Panc1 (cell line): ENCODE measurements around the gene POU2F2. TPM values are rescaled to one million over a fixed set of nuclear protein-coding genes. Genes with fewer than 3 reads are reported as not detected.

ENCODE experiments used
- ATAC-seq: fragments of 200-7000 bp; cut with Tn5 transposase; 2 replicates; pipeline ENCODE4 v1.9.1; 2020; ENCODE audit warnings: mild to moderate bottlenecking, moderate library complexity
- BruUV-seq: library from RNA; stranded (reverse); fragments of 400-500 nt; replicated peaks from 2 replicates; lab custom pipeline; 2021; lab: Mats Ljungman, UMichigan
- CTCF ChIA-PET: fragments of 300-600 bp; sonication (Branson Sonifier 250); formaldehyde crosslinking; loops from one replicate; lab custom pipeline; 2022; ENCODE audit warnings: antibody characterized with exemption; lab: Charles Lee
- POLR2A ChIA-PET: fragments of 300-600 bp; sonication (Branson Sonifier 250); formaldehyde crosslinking; loops from one replicate; lab custom pipeline; 2022; ENCODE audit warnings: antibody characterized with exemption; lab: Charles Lee
- DNase-seq: peaks from one replicate; pipeline ENCODE4 v3.0.0-alpha.2; 2010; ENCODE audit warnings: low read depth, low spot score
- H3K27ac ChIP-seq: 2 replicates; pipeline ENCODE4 v1.5.1; 2011; ENCODE audit warnings: mild to moderate bottlenecking, low read length, inconsistent platforms
- H3K27me3 ChIP-seq: fragments of 200-500 bp; sonication (Bioruptor generic); 2 replicates; pipeline ENCODE4 v1.6.0; 2014; ENCODE audit warnings: low read length, inconsistent platforms; ENCODE audit not compliant: control insufficient read depth, insufficient read depth
- H3K36me3 ChIP-seq: fragments of 200-500 bp; sonication (Bioruptor generic); 2 replicates; pipeline ENCODE4 v1.5.1; 2014; ENCODE audit warnings: inconsistent platforms, mild to moderate bottlenecking, low read length, moderate library complexity; ENCODE audit not compliant: control insufficient read depth, insufficient read depth
- H3K4me1 ChIP-seq: 2 replicates; pipeline ENCODE4 v1.5.1; 2011; ENCODE audit warnings: inconsistent platforms, mild to moderate bottlenecking, low read length, moderate library complexity; ENCODE audit not compliant: control insufficient read depth, insufficient read depth
- H3K4me3 ChIP-seq, 2 experiments: 2 replicates each; pipeline ENCODE4 v1.5.1; 2011 to 2012; ENCODE audit warnings: low read depth in 2 of 2, low read length in 2 of 2, mild to moderate bottlenecking in 2 of 2, inconsistent platforms in 1 of 2, moderate library complexity in 1 of 2
- H3K9me3 ChIP-seq: fragments of 200-500 bp; sonication (Bioruptor generic); 2 replicates; pipeline ENCODE4 v1.5.1; 2014; ENCODE audit warnings: low read depth, mild to moderate bottlenecking, inconsistent platforms, low read length, moderate library complexity; ENCODE audit not compliant: control insufficient read depth, insufficient read depth
- POLR2AphosphoS5 ChIP-seq: IDR thresholded peaks from 2 replicates; pipeline ENCODE4 v1.6.1; 2012; ENCODE audit warnings: mild to moderate bottlenecking, low read depth, low read length, moderate library complexity
- SIN3A ChIP-seq: IDR thresholded peaks from 2 replicates; pipeline ENCODE4 v1.6.1; 2012; ENCODE audit warnings: low read depth, mild to moderate bottlenecking, low read length, moderate library complexity, borderline replicate concordance; ENCODE audit not compliant: insufficient read depth
- TCF7L2 ChIP-seq: IDR thresholded peaks from 2 replicates; pipeline ENCODE4 v1.6.1; 2011; ENCODE audit warnings: mild to moderate bottlenecking, low read depth, low read length, inconsistent platforms
- in situ Hi-C: cut with HindIII; loops from 2 replicates; pipeline ENCODE4 v1.10.0; 2016; ENCODE audit warnings: low sequenced_read_pairs, low pct_unique_long_range_greater_than_20kb
- intact Hi-C: fragments of 100-400 bp; cut with micrococcal nuclease; formaldehyde crosslinking; loops from one replicate; pipeline ENCODE4 v1.10.0; 2022; ENCODE audit not compliant: unreplicated experiment
- total RNA-seq: library from RNA; stranded (reverse); gene quantifications from one replicate; pipeline ENCODE4 v1.2.1, GENCODE V29; 2021; ENCODE audit not compliant: unreplicated experiment
- TF ChIP-seq, protein P1 (sequence below): fragments of 450-650 bp; IDR thresholded peaks from 2 replicates; pipeline ENCODE4 v1.5.1; 2017; ENCODE audit warnings: mild to moderate bottlenecking
- TF ChIP-seq, protein P2 (sequence below), 2 experiments: IDR thresholded peaks; 2 replicates each; pipeline ENCODE4 v1.6.1; 2011 to 2012; ENCODE audit warnings: low read depth in 2 of 2, control low read depth in 1 of 2, low read length in 1 of 2, mild to moderate bottlenecking in 1 of 2, moderate library complexity in 1 of 2; ENCODE audit not compliant: insufficient read depth in 1 of 2

The POU2F2 gene
- total RNA-seq, 1 experiment from 2014 or later = 0.10 TPM

GRCh38 chr19:42053037-42053935, 79.0 kb downstream of the POU2F2 start:
- intact Hi-C loops (no loop called here), in situ Hi-C loops (no loop called here)
- no peak overlapping the region for H3K27ac ChIP-seq
- H3K4me1 ChIP-seq = peaks cover 3% of the 10 kb centered on the region; the same call in 1 of the 2 replicates
- DNase-seq = no peak
- H3K27me3 ChIP-seq = no peaks in the 10 kb centered on the region
- TF ChIP-seq, protein P1, sequence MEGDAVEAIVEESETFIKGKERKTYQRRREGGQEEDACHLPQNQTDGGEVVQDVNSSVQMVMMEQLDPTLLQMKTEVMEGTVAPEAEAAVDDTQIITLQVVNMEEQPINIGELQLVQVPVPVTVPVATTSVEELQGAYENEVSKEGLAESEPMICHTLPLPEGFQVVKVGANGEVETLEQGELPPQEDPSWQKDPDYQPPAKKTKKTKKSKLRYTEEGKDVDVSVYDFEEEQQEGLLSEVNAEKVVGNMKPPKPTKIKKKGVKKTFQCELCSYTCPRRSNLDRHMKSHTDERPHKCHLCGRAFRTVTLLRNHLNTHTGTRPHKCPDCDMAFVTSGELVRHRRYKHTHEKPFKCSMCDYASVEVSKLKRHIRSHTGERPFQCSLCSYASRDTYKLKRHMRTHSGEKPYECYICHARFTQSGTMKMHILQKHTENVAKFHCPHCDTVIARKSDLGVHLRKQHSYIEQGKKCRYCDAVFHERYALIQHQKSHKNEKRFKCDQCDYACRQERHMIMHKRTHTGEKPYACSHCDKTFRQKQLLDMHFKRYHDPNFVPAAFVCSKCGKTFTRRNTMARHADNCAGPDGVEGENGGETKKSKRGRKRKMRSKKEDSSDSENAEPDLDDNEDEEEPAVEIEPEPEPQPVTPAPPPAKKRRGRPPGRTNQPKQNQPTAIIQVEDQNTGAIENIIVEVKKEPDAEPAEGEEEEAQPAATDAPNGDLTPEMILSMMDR = no peak
- no peak for TF ChIP-seq SIN3A
- no peak for TF ChIP-seq POLR2AphosphoS5
- TF ChIP-seq, protein P2, sequence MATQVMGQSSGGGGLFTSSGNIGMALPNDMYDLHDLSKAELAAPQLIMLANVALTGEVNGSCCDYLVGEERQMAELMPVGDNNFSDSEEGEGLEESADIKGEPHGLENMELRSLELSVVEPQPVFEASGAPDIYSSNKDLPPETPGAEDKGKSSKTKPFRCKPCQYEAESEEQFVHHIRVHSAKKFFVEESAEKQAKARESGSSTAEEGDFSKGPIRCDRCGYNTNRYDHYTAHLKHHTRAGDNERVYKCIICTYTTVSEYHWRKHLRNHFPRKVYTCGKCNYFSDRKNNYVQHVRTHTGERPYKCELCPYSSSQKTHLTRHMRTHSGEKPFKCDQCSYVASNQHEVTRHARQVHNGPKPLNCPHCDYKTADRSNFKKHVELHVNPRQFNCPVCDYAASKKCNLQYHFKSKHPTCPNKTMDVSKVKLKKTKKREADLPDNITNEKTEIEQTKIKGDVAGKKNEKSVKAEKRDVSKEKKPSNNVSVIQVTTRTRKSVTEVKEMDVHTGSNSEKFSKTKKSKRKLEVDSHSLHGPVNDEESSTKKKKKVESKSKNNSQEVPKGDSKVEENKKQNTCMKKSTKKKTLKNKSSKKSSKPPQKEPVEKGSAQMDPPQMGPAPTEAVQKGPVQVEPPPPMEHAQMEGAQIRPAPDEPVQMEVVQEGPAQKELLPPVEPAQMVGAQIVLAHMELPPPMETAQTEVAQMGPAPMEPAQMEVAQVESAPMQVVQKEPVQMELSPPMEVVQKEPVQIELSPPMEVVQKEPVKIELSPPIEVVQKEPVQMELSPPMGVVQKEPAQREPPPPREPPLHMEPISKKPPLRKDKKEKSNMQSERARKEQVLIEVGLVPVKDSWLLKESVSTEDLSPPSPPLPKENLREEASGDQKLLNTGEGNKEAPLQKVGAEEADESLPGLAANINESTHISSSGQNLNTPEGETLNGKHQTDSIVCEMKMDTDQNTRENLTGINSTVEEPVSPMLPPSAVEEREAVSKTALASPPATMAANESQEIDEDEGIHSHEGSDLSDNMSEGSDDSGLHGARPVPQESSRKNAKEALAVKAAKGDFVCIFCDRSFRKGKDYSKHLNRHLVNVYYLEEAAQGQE (IDR thresholded peaks at IDR 0.05; ENCODE audit: insufficient read depth in 1 of 2, low read depth in 2 of 2, low read length in 1 of 2) = no peak
- no peak for TF ChIP-seq TCF7L2
- no peak for ATAC-seq
- CTCF ChIA-PET = no interaction called here
- H3K9me3 ChIP-seq = no peaks in the 10 kb centered on the region
- H3K4me3 ChIP-seq = no peak overlapping the region
- POLR2A ChIA-PET = no interaction called here
- H3K36me3 ChIP-seq = no peaks in the 10 kb centered on the region
- no TSS peak for BruUV-seq

GRCh38 chr19:42052241-42052863, 79.9 kb downstream of the POU2F2 start:
- POLR2A ChIA-PET = no interaction called here

More at GRCh38 chr19:42052241-42052863, 79.9 kb downstream of the POU2F2 start:
- Histone ChIP-seq H3K4me3 (no peak overlapping the region), H3K36me3 (no peaks in the 10 kb centered on the region), H3K27me3 (no peaks in the 10 kb centered on the region), H3K9me3 (no peaks in the 10 kb centered on the region), H3K4me1 (peaks cover 3% of the 10 kb centered on the region; the same call in 1 of the 2 replicates), H3K27ac (no peak overlapping the region)
- TF ChIP-seq SIN3A (no peak), TCF7L2 (no peak), POLR2AphosphoS5 (no peak)
- TF ChIP-seq, protein P1 = no peak
- TF ChIP-seq, protein P2 (IDR thresholded peaks at IDR 0.05; ENCODE audit: insufficient read depth in 1 of 2, low read depth in 2 of 2, low read length in 1 of 2) = no peak
- BruUV-seq = no TSS peak
- intact Hi-C loops = no loop called here
- CTCF ChIA-PET = interaction anchor here (1.0 kb wide), 1 partner anchor 17 kb away, joined by 5 read pairs; no protein-coding TSS in a partner anchor
- ATAC-seq (peak; percentile 47; the same call in 1 of the 2 replicates), DNase-seq (no peak)
- in situ Hi-C loops = no loop called here
